ENCODE data around the gene ACTBL2.

The ACTBL2 gene

GRCh38 chr5:57513785-57514184, 31.2 kb upstream of the ACTBL2 start:
- no peak for TF ChIP-seq CTCF (IDR thresholded peaks at IDR 0.05; ENCODE audit: insufficient read depth, low read depth, low read length, missing control alignments)
- H3K4me3 ChIP-seq (ENCODE audit: low read depth, low read length) = no peak overlapping the region
- peak; percentile 42 for DNase-seq (ENCODE audit: low read depth)

- no peak overlapping the region for H3K4me3 ChIP-seq (ENCODE audit: low read depth, low read length)
- DNase-seq (ENCODE audit: low read depth) = no peak
- no peak for TF ChIP-seq CTCF (IDR thresholded peaks at IDR 0.05; ENCODE audit: insufficient read depth, low read depth, low read length, missing control alignments)
These were observed 28.7 kb upstream of the ACTBL2 start for GRCh38 chr5:57511321-57511720.

GRCh38 chr5:57509501-57510260, 27.1 kb upstream of the ACTBL2 start:
- H3K4me3 ChIP-seq (ENCODE audit: low read depth, low read length) = no peak overlapping the region

GRCh38 chr5:57508211-57508610, 25.6 kb upstream of the ACTBL2 start:
- H3K4me3 ChIP-seq (ENCODE audit: low read depth, low read length) = no peak overlapping the region
- no peak for DNase-seq (ENCODE audit: low read depth)
- no peak for TF ChIP-seq CTCF (IDR thresholded peaks at IDR 0.05; ENCODE audit: insufficient read depth, low read depth, low read length, missing control alignments)

More at GRCh38 chr5:57509501-57510260, 27.1 kb upstream of the ACTBL2 start:
- no peak for DNase-seq (ENCODE audit: low read depth)
- no peak for TF ChIP-seq CTCF (IDR thresholded peaks at IDR 0.05; ENCODE audit: insufficient read depth, low read depth, low read length, missing control alignments)

- H3K4me3 ChIP-seq (ENCODE audit: low read depth, low read length) = no peak overlapping the region
- no peak for DNase-seq (ENCODE audit: low read depth)
- no peak for TF ChIP-seq CTCF (IDR thresholded peaks at IDR 0.05; ENCODE audit: insufficient read depth, low read depth, low read length, missing control alignments)
These were observed 22.9 kb upstream of the ACTBL2 start for GRCh38 chr5:57505272-57506200.

GRCh38 chr5:57504357-57504756, 21.7 kb upstream of the ACTBL2 start:
- TF ChIP-seq CTCF (IDR thresholded peaks at IDR 0.05; ENCODE audit: insufficient read depth, low read depth, low read length, missing control alignments) = no peak
- H3K4me3 ChIP-seq (ENCODE audit: low read depth, low read length) = no peak overlapping the region
- DNase-seq (ENCODE audit: low read depth) = no peak
